Esophagus squamous epithelium (tissue), 4 donors: Measurements from ENCODE around the gene AMPH.

Experiments used
- CTCF ChIP-seq, 6 experiments: fragments of 450-650 bp in 4 of 6; fragments of 200-600 bp in 2 of 6; sonication (generic) in 2 of 6; IDR thresholded peaks; one replicate each; pipeline ENCODE4 v1.5.1; 2016 to 2019; ENCODE audit warnings: antibody characterized with exemption in 6 of 6, mild to moderate bottlenecking in 4 of 6, moderate library complexity in 4 of 6
- POLR2A ChIP-seq, 4 donors: fragments of 450-650 bp; IDR thresholded peaks; one replicate each; pipeline ENCODE4 v1.6.1; 2017; ENCODE audit warnings: antibody characterized with exemption in 4 of 4, mild to moderate bottlenecking in 4 of 4, moderate library complexity in 3 of 4

GRCh38 chr7:38394660-38395059 is 236.5 kb downstream of the AMPH start:
- TF ChIP-seq POLR2A (IDR thresholded peaks at IDR 0.05) = no peak
- no peak for TF ChIP-seq CTCF (IDR thresholded peaks at IDR 0.05)
